ENCODE measurements around the gene SPRR2E.

DNA sequence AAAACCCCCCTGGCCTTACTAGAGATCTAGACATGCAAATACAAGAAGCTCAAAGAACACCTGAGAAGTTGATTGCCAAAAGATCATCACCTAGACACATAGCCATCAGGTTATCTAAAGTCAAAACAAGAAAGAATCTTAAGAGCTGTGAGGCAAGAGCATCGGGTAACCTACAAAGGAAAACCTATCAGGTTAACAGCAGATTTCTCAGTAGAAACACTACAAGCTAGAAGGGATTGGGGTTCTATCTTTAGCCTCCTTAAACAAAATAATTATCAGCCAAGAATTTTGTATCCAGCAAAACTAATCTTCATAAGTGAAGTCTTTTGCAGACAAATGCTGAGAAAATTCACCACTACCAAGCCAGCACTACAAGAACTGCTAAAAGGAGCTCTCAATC is 31.2 kb upstream of the SPRR2E start:
- no peak for TF ChIP-seq EZH2 (IDR thresholded peaks at IDR 0.05; ENCODE audit: borderline replicate concordance)
- no peak for TF ChIP-seq CTCF (IDR thresholded peaks at IDR 0.05; ENCODE audit: poor library complexity)
